Astrocyte (in vitro differentiated cells and primary cell): ENCODE results near the gene TNN. TPM values are rescaled to one million over a fixed set of nuclear protein-coding genes. Genes with fewer than 3 reads are reported as not detected.
"Not testable (repeated sequence)": the region's sequence is repeated elsewhere in the genome, so short reads cannot be mapped to it uniquely, and the experiment has no call there.

ENCODE experiments used
- DNase-seq: peaks from one replicate; pipeline ENCODE4 v3.0.0-alpha.2; 2010; ENCODE audit warnings: low read depth
- FAIRE-seq: peaks from 2 replicates; lab custom pipeline; 2011; peaks lifted over from hg19 to GRCh38; lab: Jason Lieb, UNC
- H2AFZ ChIP-seq: 2 replicates; pipeline ENCODE4 v1.6.0; 2012; ENCODE audit warnings: low read depth, low read length, inconsistent platforms
- H3K27ac ChIP-seq: 2 replicates; pipeline ENCODE4 v1.5.1; 2011; ENCODE audit warnings: low read depth, low read length, inconsistent platforms
- H3K27me3 ChIP-seq: 2 replicates; pipeline ENCODE4 v1.6.0; 2011; ENCODE audit warnings: low read length, inconsistent platforms; ENCODE audit not compliant: insufficient read depth
- H3K36me3 ChIP-seq: 2 replicates; pipeline ENCODE4 v1.5.1; 2011; ENCODE audit warnings: low read length, inconsistent platforms; ENCODE audit not compliant: insufficient read depth
- H3K4me1 ChIP-seq: 2 replicates; pipeline ENCODE4 v1.5.1; 2011; ENCODE audit warnings: low read length, inconsistent platforms; ENCODE audit not compliant: insufficient read depth
- H3K4me2 ChIP-seq: 2 replicates; pipeline ENCODE4 v1.6.0; 2012; ENCODE audit warnings: low read length, inconsistent platforms
- H3K4me3 ChIP-seq: 2 replicates; pipeline ENCODE4 v1.5.1; 2011; ENCODE audit warnings: low read depth, mild to moderate bottlenecking, low read length, inconsistent platforms; ENCODE audit not compliant: insufficient read depth
- H3K79me2 ChIP-seq: 2 replicates; pipeline ENCODE4 v1.6.0; 2012; ENCODE audit warnings: mild to moderate bottlenecking, low read length, inconsistent platforms; ENCODE audit not compliant: insufficient read depth
- H3K9ac ChIP-seq: 2 replicates; pipeline ENCODE4 v1.6.0; 2012; ENCODE audit warnings: mild to moderate bottlenecking, low read length, inconsistent platforms
- H3K9me3 ChIP-seq: 2 replicates; pipeline ENCODE4 v1.5.1; 2012; ENCODE audit warnings: low read depth, mild to moderate bottlenecking, low read length, inconsistent platforms; ENCODE audit not compliant: insufficient read depth
- H4K20me1 ChIP-seq: 2 replicates; pipeline ENCODE4 v1.6.0; 2012; ENCODE audit warnings: low read length, inconsistent platforms; ENCODE audit not compliant: insufficient read depth
- H3K27ac Mint-ChIP-seq: one replicate; pipeline ENCODE4 v1.8.0; 2021; ENCODE audit warnings: mild to moderate bottlenecking, mixed read lengths; ENCODE audit not compliant: unreplicated experiment
- H3K27me3 Mint-ChIP-seq: one replicate; pipeline ENCODE4 v1.8.0; 2021; ENCODE audit warnings: low read depth, mixed read lengths; ENCODE audit not compliant: unreplicated experiment
- H3K36me3 Mint-ChIP-seq: one replicate; pipeline ENCODE4 v1.8.0; 2021; ENCODE audit warnings: low read depth, mixed read lengths; ENCODE audit not compliant: unreplicated experiment
- H3K4me1 Mint-ChIP-seq: one replicate; pipeline ENCODE4 v1.8.0; 2021; ENCODE audit warnings: low read depth, mixed read lengths; ENCODE audit not compliant: unreplicated experiment
- H3K4me3 Mint-ChIP-seq: one replicate; pipeline ENCODE4 v1.8.0; 2021; ENCODE audit warnings: mild to moderate bottlenecking, moderate library complexity, mixed read lengths; ENCODE audit not compliant: unreplicated experiment
- H3K9me3 Mint-ChIP-seq: one replicate; pipeline ENCODE4 v1.8.0; 2021; ENCODE audit warnings: mild to moderate bottlenecking, mixed read lengths; ENCODE audit not compliant: unreplicated experiment
- CTCF ChIP-seq: IDR thresholded peaks from 2 replicates; pipeline ENCODE4 v1.5.1; 2011; ENCODE audit warnings: low read depth, mild to moderate bottlenecking, inconsistent platforms, low read length, moderate library complexity; ENCODE audit not compliant: insufficient read depth
- EZH2 ChIP-seq: IDR thresholded peaks from 2 replicates; pipeline ENCODE4 v1.6.1; 2012; ENCODE audit warnings: mild to moderate bottlenecking, low read length, inconsistent platforms; ENCODE audit not compliant: insufficient read depth
- total RNA-seq: library from RNA; stranded (reverse); gene quantifications from 2 replicates; pipeline ENCODE4 v1.2.1, GENCODE V29; 2021

The TNN gene
- total RNA-seq, 1 donor from 2014 or later, result 0.16 TPM

GRCh38 chr1:175023043-175023921 lies 44.4 kb upstream of the TNN start, which contains the start of gene MRPS14:
MRPS14 (minus strand) TSS chr1:175023425; CDS start chr1:175023408, 17 bp downstream.
- peaks cover 37% of the 10 kb centered on the region for H3K79me2 ChIP-seq
- no peaks in the 10 kb centered on the region for H3K27me3 ChIP-seq
- H3K36me3 Mint-ChIP-seq, result no peaks in the 10 kb centered on the region
- H3K27me3 Mint-ChIP-seq, result no peaks in the 10 kb centered on the region
- H3K4me3 ChIP-seq, result peak within 1 kb of the TSS; percentile 98
- peaks cover 3% of the 10 kb centered on the region for H3K4me1 ChIP-seq
- H3K36me3 ChIP-seq, result no peaks in the 10 kb centered on the region
- peak; percentile 94 for DNase-seq
- H3K9ac ChIP-seq, result peak within 1 kb of the TSS; percentile 99
- peak within 1 kb of the TSS; percentile 96 for H3K4me2 ChIP-seq
- TF ChIP-seq CTCF, result no peak
- no peak for TF ChIP-seq EZH2
- peaks cover 8% of the 10 kb centered on the region for H3K4me1 Mint-ChIP-seq
- FAIRE-seq, result peak; percentile 73
- peaks cover 5% of the 10 kb centered on the region for H3K9me3 Mint-ChIP-seq
- H4K20me1 ChIP-seq, result no peaks in the 10 kb centered on the region
- H2AFZ ChIP-seq, result peak within 1 kb of the TSS; percentile 88
- H3K27ac ChIP-seq, result peak within 1 kb of the TSS; percentile 92
- H3K9me3 ChIP-seq, result no peaks in the 10 kb centered on the region
- H3K4me3 Mint-ChIP-seq, result peak within 1 kb of the TSS; percentile 93
- peak within 1 kb of the TSS; percentile 92 for H3K27ac Mint-ChIP-seq

- not testable (repeated sequence) for H3K27me3 ChIP-seq, DNase-seq, H3K36me3 Mint-ChIP-seq, H3K9me3 ChIP-seq, H3K36me3 ChIP-seq, H3K9me3 Mint-ChIP-seq, H4K20me1 ChIP-seq, H3K27me3 Mint-ChIP-seq, FAIRE-seq, H3K4me1 Mint-ChIP-seq, H3K4me1 ChIP-seq
- Histone ChIP-seq H3K9ac (peak overlapping the region; percentile 99), H3K4me2 (peak overlapping the region; percentile 96), H2AFZ (peak overlapping the region; percentile 88), H3K4me3 (peak overlapping the region; percentile 98), H3K79me2 (peaks cover 37% of the 10 kb centered on the region), H3K27ac (peak overlapping the region; percentile 92)
- H3K27ac Mint-ChIP-seq, result peak overlapping the region; percentile 92
- H3K4me3 Mint-ChIP-seq, result peak overlapping the region; percentile 93
Measured at GRCh38 chr1:175023922-175024242, 43.8 kb upstream of the TNN start.

- Histone ChIP-seq H3K4me3 (no peak overlapping the region), H3K4me2 (no peak overlapping the region), H4K20me1 (no peaks in the 10 kb centered on the region), H3K27ac (no peak overlapping the region), H3K4me1 (peaks cover 5% of the 10 kb centered on the region), H2AFZ (no peak overlapping the region), H3K9me3 (no peaks in the 10 kb centered on the region), H3K9ac (no peak overlapping the region), H3K79me2 (peaks cover 33% of the 10 kb centered on the region), H3K27me3 (no peaks in the 10 kb centered on the region), H3K36me3 (no peaks in the 10 kb centered on the region)
- Mint-ChIP-seq H3K27ac (peak overlapping the region; percentile 5), H3K4me1 (peaks cover 11% of the 10 kb centered on the region), H3K27me3 (no peaks in the 10 kb centered on the region), H3K4me3 (peak overlapping the region; percentile 54), H3K9me3 (peaks cover 5% of the 10 kb centered on the region), H3K36me3 (no peaks in the 10 kb centered on the region)
- DNase-seq, result no peak
- TF ChIP-seq EZH2, result no peak
- TF ChIP-seq CTCF, result no peak
- FAIRE-seq, result no peak
Measured at GRCh38 chr1:175024773-175025172, 42.9 kb upstream of the TNN start.
